Right lobe of liver (tissue), 4 donors: Measurements from ENCODE around the gene FXYD7.

Experiments used
- CTCF ChIP-seq, 4 donors: fragments of 200-600 bp in 3 of 4; fragments of 450-650 bp in 1 of 4; IDR thresholded peaks; one replicate each; pipeline versions ENCODE4 v1.5.1 to v1.8.0; 2016 to 2022; ENCODE audit warnings: antibody characterized with exemption in 4 of 4, mild to moderate bottlenecking in 2 of 4
- POLR2A ChIP-seq: fragments of 450-650 bp; IDR thresholded peaks from one replicate; pipeline ENCODE4 v1.6.1; 2017; ENCODE audit warnings: antibody characterized with exemption, mild to moderate bottlenecking
- donor health status: DM: no; HTN: no; CAD: no.
- donor health status: DM: no; HTN: no; CAD: no.
- donor health status: DM: no; HTN: yes; CAD: no.

GRCh38 chr19:35165200-35166058 is 22.4 kb downstream of the FXYD7 start:
- TF ChIP-seq CTCF (IDR thresholded peaks at IDR 0.05) (no peak), POLR2A (no peak)
